SK-N-SH treated with all-trans-retinoic acid at 6 μM for 48 hours (cell line): ENCODE data around the gene UCKL1.

Experiments used
- ATAC-seq: fragments of 200-7000 bp; cut with Tn5 transposase; 3 replicates; pipeline ENCODE4 v1.9.1; 2020; ENCODE audit warnings: mild to moderate bottlenecking, moderate library complexity
- ARNTL ChIP-seq: fragments of 450-650 bp; formaldehyde crosslinking; IDR thresholded peaks from 2 replicates; pipeline ENCODE4 v1.5.0; 2020; ENCODE audit warnings: low read depth, mild to moderate bottlenecking, moderate library complexity, borderline replicate concordance
- BACH2 ChIP-seq: fragments of 250-450 bp; sonication (Bioruptor Pico); IDR thresholded peaks from 2 replicates; pipeline ENCODE4 v1.9.0; 2021; ENCODE audit warnings: mild to moderate bottlenecking, borderline replicate concordance
- CSDC2 ChIP-seq: fragments of 250-450 bp; sonication (Bioruptor Pico); IDR thresholded peaks from 2 replicates; pipeline ENCODE4 v1.5.0; 2020; ENCODE audit warnings: mild to moderate bottlenecking, moderate library complexity
- ESRRG ChIP-seq: fragments of 250-450 bp; sonication (Bioruptor Pico); IDR thresholded peaks from 2 replicates; pipeline ENCODE4 v1.6.1; 2021; ENCODE audit warnings: mild to moderate bottlenecking
- GLIS3 ChIP-seq: fragments of 250-450 bp; sonication (Bioruptor Pico); IDR thresholded peaks from 2 replicates; pipeline ENCODE4 v1.5.0; 2020; ENCODE audit warnings: mild to moderate bottlenecking, moderate library complexity
- ISL1 ChIP-seq: fragments of 250-450 bp; sonication (Bioruptor Pico); IDR thresholded peaks from 2 replicates; pipeline ENCODE4 v2.1.2; 2022; ENCODE audit warnings: mild to moderate bottlenecking, moderate library complexity
- OSR1 ChIP-seq: fragments of 250-450 bp; sonication (Bioruptor Pico); IDR thresholded peaks from 2 replicates; pipeline ENCODE4 v1.8.0; 2022; ENCODE audit warnings: moderate library complexity, mild to moderate bottlenecking, inconsistent platforms
- PPARA ChIP-seq: fragments of 250-450 bp; sonication (Bioruptor Pico); IDR thresholded peaks from 2 replicates; pipeline ENCODE4 v1.5.0; 2020; ENCODE audit warnings: mild to moderate bottlenecking, borderline replicate concordance
- RARB ChIP-seq: fragments of 250-450 bp; sonication (Bioruptor Pico); IDR thresholded peaks from 2 replicates; pipeline ENCODE4 v1.8.0; 2021; ENCODE audit warnings: mild to moderate bottlenecking, moderate library complexity
- SNAI2 ChIP-seq: fragments of 250-450 bp; sonication (Bioruptor Pico); IDR thresholded peaks from 2 replicates; pipeline ENCODE4 v1.5.0; 2020; ENCODE audit warnings: mild to moderate bottlenecking, moderate library complexity
- TCF4 ChIP-seq: fragments of 250-450 bp; sonication (Bioruptor Pico); IDR thresholded peaks from 2 replicates; pipeline ENCODE4 v1.8.0; 2021; ENCODE audit warnings: mild to moderate bottlenecking, moderate library complexity, borderline replicate concordance
- TOX ChIP-seq: fragments of 250-450 bp; sonication (Bioruptor Pico); IDR thresholded peaks from 2 replicates; pipeline ENCODE4 v1.8.0; 2021; ENCODE audit warnings: mild to moderate bottlenecking, moderate library complexity, borderline replicate concordance
- ZC3H10 ChIP-seq: fragments of 250-450 bp; sonication (Bioruptor Pico); IDR thresholded peaks from 2 replicates; pipeline ENCODE4 v1.5.1; 2021; ENCODE audit warnings: mild to moderate bottlenecking, moderate library complexity
- ZFP3 ChIP-seq: fragments of 250-450 bp; sonication (Bioruptor Pico); IDR thresholded peaks from 2 replicates; pipeline ENCODE4 v1.5.0; 2020; ENCODE audit warnings: mild to moderate bottlenecking, moderate library complexity
- ZFP30 ChIP-seq: fragments of 450-650 bp; formaldehyde crosslinking; IDR thresholded peaks from 2 replicates; pipeline ENCODE4 v1.5.0; 2022; ENCODE audit warnings: mild to moderate bottlenecking, moderate library complexity
- ZNF565 ChIP-seq: fragments of 450-650 bp; formaldehyde crosslinking; conservative IDR thresholded peaks from 2 replicates; pipeline ENCODE4 v1.5.0; 2020; ENCODE audit warnings: low read depth, mild to moderate bottlenecking, moderate library complexity
- ZNF70 ChIP-seq: fragments of 450-650 bp; formaldehyde crosslinking; IDR thresholded peaks from 2 replicates; pipeline ENCODE4 v1.5.0; 2020; ENCODE audit warnings: mild to moderate bottlenecking, moderate library complexity
- ZNF8 ChIP-seq: fragments of 450-650 bp; formaldehyde crosslinking; IDR thresholded peaks from 2 replicates; pipeline ENCODE4 v1.5.0; 2020; ENCODE audit warnings: mild to moderate bottlenecking, moderate library complexity
- TF ChIP-seq, protein P1 (sequence below): fragments of 250-450 bp; sonication (Bioruptor Pico); IDR thresholded peaks from 2 replicates; pipeline ENCODE4 v1.5.1; 2020; ENCODE audit warnings: low read depth, mild to moderate bottlenecking, moderate library complexity
- TF ChIP-seq, protein P2 (sequence below): fragments of 250-450 bp; sonication (Bioruptor Pico); IDR thresholded peaks from 2 replicates; pipeline ENCODE4 v1.8.0; 2021; ENCODE audit warnings: low read depth, mild to moderate bottlenecking, moderate library complexity, borderline replicate concordance
- TF ChIP-seq, protein P3 (sequence below): fragments of 250-450 bp; sonication (Bioruptor Pico); IDR thresholded peaks from 2 replicates; pipeline ENCODE4 v1.5.1; 2021; ENCODE audit warnings: mild to moderate bottlenecking, moderate library complexity
- TF ChIP-seq, protein P4 (sequence below): fragments of 250-450 bp; sonication (Bioruptor Pico); IDR thresholded peaks from 2 replicates; pipeline ENCODE4 v1.8.0; 2020; ENCODE audit warnings: mild to moderate bottlenecking, moderate library complexity, borderline replicate concordance

UCKL1 gene

DNA sequence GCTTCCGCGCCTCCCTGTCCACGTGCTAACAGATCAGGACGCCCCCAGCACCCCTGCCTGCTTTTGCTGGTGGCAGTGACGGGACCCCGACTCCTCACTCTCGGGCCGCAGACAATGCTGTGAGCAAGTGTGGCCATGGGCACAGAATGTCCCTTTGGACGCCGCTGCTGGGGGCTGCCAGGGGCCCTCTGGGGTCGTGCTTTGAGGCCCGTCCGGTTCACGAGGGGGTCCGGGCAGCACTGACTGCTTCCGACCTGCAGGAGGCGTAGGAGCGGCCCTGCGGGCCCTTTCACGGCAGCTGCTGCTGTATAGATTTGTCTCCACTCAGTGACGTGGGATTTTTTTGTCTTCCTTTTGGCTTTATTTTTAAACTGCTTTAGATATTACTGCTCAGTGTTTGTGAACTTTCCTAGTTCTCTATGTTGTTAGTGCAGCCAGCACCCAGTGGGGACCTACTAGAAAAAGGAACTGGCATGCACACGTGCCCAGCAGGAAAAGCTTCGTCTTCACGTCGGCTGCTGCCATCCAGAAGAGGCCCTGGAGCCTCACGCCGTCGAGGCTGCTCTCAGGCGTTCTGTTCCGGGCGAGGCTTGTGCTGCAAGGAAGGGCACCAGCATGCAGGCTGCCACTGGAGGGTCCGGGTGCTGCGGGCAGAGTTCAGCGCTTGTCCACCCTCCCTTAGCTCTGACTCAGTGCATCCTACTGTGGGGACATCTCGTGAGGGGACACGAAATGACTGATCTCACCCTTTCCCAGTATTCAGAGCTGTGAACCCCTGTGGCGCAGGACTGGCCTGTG is 21.7 kb downstream of the UCKL1 start:
- TF ChIP-seq ARNTL (CRISPR knock-in tag) = no peak
- no peak for TF ChIP-seq ZNF8
- no peak for TF ChIP-seq ZNF565
- TF ChIP-seq CSDC2 (CRISPR knock-in tag) = no peak
- no peak for TF ChIP-seq ZFP30 (CRISPR knock-in tag)
- TF ChIP-seq OSR1 (CRISPR knock-in tag) = no peak
- peak; percentile 39; the same call in 1 of the 3 replicates for ATAC-seq

DNA sequence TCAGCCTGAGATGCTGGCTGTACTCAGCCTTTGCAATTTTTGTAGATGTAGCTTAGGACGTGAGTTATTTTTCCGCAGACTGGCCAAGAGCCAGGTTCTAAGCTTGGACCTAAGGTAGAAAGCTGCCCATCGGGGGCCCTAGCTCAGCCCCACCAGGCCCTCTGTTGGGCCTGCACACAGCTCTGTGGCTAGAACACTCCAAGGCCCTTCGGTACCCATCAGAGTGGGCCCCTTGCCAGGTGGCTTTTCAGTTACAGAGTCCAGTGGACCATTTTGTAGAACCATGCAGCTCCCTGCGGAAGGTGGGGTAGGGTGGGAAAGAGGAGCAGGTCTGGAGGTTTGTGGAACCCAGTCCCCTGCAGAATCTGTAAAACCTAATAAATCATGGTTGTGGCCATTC is 22.6 kb downstream of the UCKL1 start:
- ATAC-seq = no peak

DNA sequence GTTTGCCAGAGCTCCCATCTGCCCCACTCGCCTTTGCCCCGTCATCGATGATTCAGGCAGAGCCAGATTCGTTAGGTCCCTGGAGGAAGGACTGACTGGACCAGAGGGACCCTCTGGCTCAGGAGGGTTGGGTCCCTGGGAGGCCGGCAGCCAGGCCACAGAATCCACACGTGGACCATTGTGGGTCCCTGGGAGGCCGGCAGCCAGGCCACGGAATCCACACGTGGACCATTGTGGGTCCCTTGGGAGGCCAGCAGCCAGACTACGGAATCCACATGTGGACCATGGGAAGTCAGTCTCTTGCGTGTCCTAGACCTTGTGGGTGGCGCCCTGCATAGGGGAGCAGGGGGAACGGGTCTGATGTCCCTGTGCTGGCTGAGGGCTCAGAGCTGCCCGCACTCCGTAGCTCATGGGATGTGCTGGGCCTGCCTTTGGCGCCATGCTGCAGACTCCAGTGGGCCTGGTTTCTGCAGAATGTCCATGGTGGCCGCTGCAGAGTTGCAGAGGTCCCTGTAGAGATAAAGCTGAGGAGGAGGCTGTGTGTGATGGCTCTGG is 23.5 kb downstream of the UCKL1 start:
- no peak for ATAC-seq

More for the DNA sequence above, 22.6 kb downstream of the UCKL1 start:
- TF ChIP-seq, protein P1, sequence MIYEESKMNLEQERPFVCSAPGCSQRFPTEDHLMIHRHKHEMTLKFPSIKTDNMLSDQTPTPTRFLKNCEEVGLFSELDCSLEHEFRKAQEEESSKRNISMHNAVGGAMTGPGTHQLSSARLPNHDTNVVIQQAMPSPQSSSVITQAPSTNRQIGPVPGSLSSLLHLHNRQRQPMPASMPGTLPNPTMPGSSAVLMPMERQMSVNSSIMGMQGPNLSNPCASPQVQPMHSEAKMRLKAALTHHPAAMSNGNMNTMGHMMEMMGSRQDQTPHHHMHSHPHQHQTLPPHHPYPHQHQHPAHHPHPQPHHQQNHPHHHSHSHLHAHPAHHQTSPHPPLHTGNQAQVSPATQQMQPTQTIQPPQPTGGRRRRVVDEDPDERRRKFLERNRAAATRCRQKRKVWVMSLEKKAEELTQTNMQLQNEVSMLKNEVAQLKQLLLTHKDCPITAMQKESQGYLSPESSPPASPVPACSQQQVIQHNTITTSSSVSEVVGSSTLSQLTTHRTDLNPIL = no peak
- TF ChIP-seq GLIS3 (CRISPR knock-in tag) = no peak
- no peak for TF ChIP-seq BACH2 (CRISPR knock-in tag)
- no peak for TF ChIP-seq ZFP3 (CRISPR knock-in tag)
- TF ChIP-seq ESRRG (CRISPR knock-in tag) = no peak
- TF ChIP-seq ZFP30 (CRISPR knock-in tag) = no peak
- no peak for TF ChIP-seq TCF4 (CRISPR knock-in tag)
- no peak for TF ChIP-seq PPARA (CRISPR knock-in tag)
- no peak for TF ChIP-seq SNAI2 (CRISPR knock-in tag)
- TF ChIP-seq ZNF8 = no peak
- no peak for TF ChIP-seq ZC3H10 (CRISPR knock-in tag)
- no peak for TF ChIP-seq OSR1 (CRISPR knock-in tag)
- TF ChIP-seq, protein P2, sequence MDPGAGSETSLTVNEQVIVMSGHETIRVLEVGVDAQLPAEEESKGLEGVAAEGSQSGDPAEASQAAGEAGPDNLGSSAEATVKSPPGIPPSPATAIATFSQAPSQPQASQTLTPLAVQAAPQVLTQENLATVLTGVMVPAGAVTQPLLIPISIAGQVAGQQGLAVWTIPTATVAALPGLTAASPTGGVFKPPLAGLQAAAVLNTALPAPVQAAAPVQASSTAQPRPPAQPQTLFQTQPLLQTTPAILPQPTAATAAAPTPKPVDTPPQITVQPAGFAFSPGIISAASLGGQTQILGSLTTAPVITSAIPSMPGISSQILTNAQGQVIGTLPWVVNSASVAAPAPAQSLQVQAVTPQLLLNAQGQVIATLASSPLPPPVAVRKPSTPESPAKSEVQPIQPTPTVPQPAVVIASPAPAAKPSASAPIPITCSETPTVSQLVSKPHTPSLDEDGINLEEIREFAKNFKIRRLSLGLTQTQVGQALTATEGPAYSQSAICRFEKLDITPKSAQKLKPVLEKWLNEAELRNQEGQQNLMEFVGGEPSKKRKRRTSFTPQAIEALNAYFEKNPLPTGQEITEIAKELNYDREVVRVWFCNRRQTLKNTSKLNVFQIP (CRISPR knock-in tag) = no peak
- TF ChIP-seq ARNTL (CRISPR knock-in tag) = no peak
- TF ChIP-seq, protein P3, sequence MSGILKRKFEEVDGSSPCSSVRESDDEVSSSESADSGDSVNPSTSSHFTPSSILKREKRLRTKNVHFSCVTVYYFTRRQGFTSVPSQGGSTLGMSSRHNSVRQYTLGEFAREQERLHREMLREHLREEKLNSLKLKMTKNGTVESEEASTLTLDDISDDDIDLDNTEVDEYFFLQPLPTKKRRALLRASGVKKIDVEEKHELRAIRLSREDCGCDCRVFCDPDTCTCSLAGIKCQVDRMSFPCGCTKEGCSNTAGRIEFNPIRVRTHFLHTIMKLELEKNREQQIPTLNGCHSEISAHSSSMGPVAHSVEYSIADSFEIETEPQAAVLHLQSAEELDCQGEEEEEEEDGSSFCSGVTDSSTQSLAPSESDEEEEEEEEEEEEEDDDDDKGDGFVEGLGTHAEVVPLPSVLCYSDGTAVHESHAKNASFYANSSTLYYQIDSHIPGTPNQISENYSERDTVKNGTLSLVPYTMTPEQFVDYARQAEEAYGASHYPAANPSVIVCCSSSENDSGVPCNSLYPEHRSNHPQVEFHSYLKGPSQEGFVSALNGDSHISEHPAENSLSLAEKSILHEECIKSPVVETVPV (CRISPR knock-in tag) = no peak
- no peak for TF ChIP-seq ZNF565
- TF ChIP-seq ZNF70 (CRISPR knock-in tag) = no peak
- no peak for TF ChIP-seq CSDC2 (CRISPR knock-in tag)
- TF ChIP-seq, all 23 proteins: peak for 0

More for the DNA sequence above, 23.5 kb downstream of the UCKL1 start:
- TF ChIP-seq CSDC2 (CRISPR knock-in tag) (no peak), GLIS3 (CRISPR knock-in tag) (no peak), OSR1 (CRISPR knock-in tag) (no peak), ZNF565 (no peak), ARNTL (CRISPR knock-in tag) (no peak), ZNF70 (CRISPR knock-in tag) (no peak), BACH2 (CRISPR knock-in tag) (no peak), ESRRG (CRISPR knock-in tag) (no peak), ZFP30 (CRISPR knock-in tag) (no peak), PPARA (CRISPR knock-in tag) (no peak), ISL1 (CRISPR knock-in tag) (no peak), RARB (no peak), ZNF8 (no peak), TOX (CRISPR knock-in tag) (no peak), ZC3H10 (CRISPR knock-in tag) (no peak), TCF4 (CRISPR knock-in tag) (no peak), ZFP3 (CRISPR knock-in tag) (no peak)
- TF ChIP-seq, protein P1 = no peak
- TF ChIP-seq, protein P2 (CRISPR knock-in tag) = no peak
- TF ChIP-seq, protein P4, sequence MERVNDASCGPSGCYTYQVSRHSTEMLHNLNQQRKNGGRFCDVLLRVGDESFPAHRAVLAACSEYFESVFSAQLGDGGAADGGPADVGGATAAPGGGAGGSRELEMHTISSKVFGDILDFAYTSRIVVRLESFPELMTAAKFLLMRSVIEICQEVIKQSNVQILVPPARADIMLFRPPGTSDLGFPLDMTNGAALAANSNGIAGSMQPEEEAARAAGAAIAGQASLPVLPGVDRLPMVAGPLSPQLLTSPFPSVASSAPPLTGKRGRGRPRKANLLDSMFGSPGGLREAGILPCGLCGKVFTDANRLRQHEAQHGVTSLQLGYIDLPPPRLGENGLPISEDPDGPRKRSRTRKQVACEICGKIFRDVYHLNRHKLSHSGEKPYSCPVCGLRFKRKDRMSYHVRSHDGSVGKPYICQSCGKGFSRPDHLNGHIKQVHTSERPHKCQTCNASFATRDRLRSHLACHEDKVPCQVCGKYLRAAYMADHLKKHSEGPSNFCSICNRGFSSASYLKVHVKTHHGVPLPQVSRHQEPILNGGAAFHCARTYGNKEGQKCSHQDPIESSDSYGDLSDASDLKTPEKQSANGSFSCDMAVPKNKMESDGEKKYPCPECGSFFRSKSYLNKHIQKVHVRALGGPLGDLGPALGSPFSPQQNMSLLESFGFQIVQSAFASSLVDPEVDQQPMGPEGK (CRISPR knock-in tag) = no peak
